Osteocyte (in vitro differentiated cells): ENCODE results near the gene CACNG8. TPM values are rescaled to one million over a fixed set of nuclear protein-coding genes. Genes with fewer than 3 reads are reported as not detected.

Experiments used
- DNase-seq: peaks from one replicate; pipeline ENCODE4 v3.0.0; 2021; ENCODE audit warnings: mixed read lengths; ENCODE audit not compliant: unreplicated experiment; ENCODE audit errors: extremely low spot score
- H3K27ac Mint-ChIP-seq: one replicate; pipeline ENCODE4 v1.8.0; 2021; ENCODE audit warnings: mild to moderate bottlenecking, mixed read lengths; ENCODE audit not compliant: unreplicated experiment
- H3K27me3 Mint-ChIP-seq: one replicate; pipeline ENCODE4 v1.8.0; 2021; ENCODE audit warnings: mixed read lengths; ENCODE audit not compliant: unreplicated experiment
- H3K36me3 Mint-ChIP-seq: one replicate; pipeline ENCODE4 v1.8.0; 2021; ENCODE audit warnings: mixed read lengths; ENCODE audit not compliant: unreplicated experiment
- H3K4me1 Mint-ChIP-seq: one replicate; pipeline ENCODE4 v1.8.0; 2021; ENCODE audit warnings: mixed read lengths; ENCODE audit not compliant: unreplicated experiment
- H3K4me3 Mint-ChIP-seq: one replicate; pipeline ENCODE4 v1.8.0; 2021; ENCODE audit warnings: mild to moderate bottlenecking, moderate library complexity, mixed read lengths; ENCODE audit not compliant: unreplicated experiment
- H3K9me3 Mint-ChIP-seq: one replicate; pipeline ENCODE4 v1.8.0; 2021; ENCODE audit warnings: mixed read lengths; ENCODE audit not compliant: unreplicated experiment
- total RNA-seq: library from RNA; stranded (reverse); gene quantifications from 2 replicates; pipeline ENCODE4 v1.2.1, GENCODE V29; 2021
- TF ChIP-seq, protein P1 (sequence below): fragments of 200-600 bp; sonication (generic); IDR thresholded peaks from 2 replicates; pipeline ENCODE4 v1.5.0; 2021; ENCODE audit warnings: antibody characterized with exemption, mild to moderate bottlenecking, moderate library complexity

The CACNG8 gene
- total RNA-seq, 1 donor from 2014 or later = not detected

DNA sequence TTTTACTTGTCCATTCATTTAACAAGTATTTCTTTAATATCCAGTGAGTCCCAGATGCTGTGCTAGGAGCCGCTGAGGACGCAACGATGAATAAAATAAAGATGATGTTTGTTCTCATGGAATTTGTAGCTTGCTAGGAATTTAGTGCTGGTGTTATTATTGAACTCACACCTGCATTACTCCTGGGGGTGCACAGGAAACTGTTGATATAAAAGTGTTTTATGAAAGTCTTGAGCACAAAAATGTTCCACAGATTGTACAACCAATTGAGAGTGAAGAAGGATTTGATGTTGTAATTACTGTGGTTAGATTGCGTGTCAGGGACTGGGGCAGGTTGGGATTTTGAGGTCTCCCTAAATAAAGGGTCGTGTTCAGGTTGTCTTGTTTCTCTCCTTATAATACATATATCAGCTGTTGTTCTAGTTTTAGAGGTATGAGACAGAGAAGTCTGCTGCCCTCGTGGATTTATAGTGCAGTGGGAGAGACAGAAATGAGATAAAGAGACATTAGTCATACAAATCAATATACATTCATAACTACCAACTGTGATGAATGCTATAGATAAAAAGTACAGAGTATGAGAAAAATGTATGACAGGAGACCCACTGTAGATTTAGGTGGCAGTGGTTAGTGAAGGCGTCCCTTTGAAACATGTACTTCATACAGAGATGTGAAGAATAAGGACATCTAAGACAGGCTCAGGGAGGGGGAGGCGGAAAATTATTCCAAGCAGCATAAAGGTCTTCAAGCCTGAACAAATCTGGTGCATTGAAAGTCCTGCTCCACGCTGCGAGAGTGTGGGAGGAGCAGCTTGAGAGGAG is 40.0 kb downstream of the CACNG8 start:
- no peaks in the 10 kb centered on the region for H3K27me3 Mint-ChIP-seq
- DNase-seq = no peak
- H3K9me3 Mint-ChIP-seq = no peaks in the 10 kb centered on the region
- no peak overlapping the region for H3K27ac Mint-ChIP-seq
- no peaks in the 10 kb centered on the region for H3K36me3 Mint-ChIP-seq
- H3K4me1 Mint-ChIP-seq = no peaks in the 10 kb centered on the region
- TF ChIP-seq, protein P1, sequence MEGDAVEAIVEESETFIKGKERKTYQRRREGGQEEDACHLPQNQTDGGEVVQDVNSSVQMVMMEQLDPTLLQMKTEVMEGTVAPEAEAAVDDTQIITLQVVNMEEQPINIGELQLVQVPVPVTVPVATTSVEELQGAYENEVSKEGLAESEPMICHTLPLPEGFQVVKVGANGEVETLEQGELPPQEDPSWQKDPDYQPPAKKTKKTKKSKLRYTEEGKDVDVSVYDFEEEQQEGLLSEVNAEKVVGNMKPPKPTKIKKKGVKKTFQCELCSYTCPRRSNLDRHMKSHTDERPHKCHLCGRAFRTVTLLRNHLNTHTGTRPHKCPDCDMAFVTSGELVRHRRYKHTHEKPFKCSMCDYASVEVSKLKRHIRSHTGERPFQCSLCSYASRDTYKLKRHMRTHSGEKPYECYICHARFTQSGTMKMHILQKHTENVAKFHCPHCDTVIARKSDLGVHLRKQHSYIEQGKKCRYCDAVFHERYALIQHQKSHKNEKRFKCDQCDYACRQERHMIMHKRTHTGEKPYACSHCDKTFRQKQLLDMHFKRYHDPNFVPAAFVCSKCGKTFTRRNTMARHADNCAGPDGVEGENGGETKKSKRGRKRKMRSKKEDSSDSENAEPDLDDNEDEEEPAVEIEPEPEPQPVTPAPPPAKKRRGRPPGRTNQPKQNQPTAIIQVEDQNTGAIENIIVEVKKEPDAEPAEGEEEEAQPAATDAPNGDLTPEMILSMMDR = no peak
- no peak overlapping the region for H3K4me3 Mint-ChIP-seq

DNA sequence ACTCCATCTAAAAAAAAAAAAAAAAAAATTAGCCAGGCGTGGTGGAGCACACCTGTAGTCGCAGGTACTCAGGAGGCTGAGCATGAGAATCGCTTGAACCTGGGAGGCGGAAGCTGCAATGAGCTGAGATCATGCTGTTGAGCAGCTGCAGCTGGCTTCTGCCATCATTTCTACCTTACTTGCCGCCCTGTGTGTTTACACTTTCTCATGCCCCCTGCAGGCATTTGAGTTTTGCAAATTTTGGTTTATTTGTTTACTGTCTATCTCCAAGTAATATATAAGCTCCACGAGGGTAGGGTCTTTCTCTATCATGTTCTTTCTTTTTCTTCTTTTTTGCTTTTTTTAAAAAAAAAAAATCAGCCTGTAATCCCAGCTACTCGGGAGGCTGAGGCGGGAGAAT is 46.7 kb downstream of the CACNG8 start:
- TF ChIP-seq, protein P1 = no peak
- Mint-ChIP-seq H3K36me3 (no peaks in the 10 kb centered on the region), H3K27ac (no peak overlapping the region), H3K9me3 (no peaks in the 10 kb centered on the region), H3K27me3 (no peaks in the 10 kb centered on the region), H3K4me1 (no peaks in the 10 kb centered on the region), H3K4me3 (no peak overlapping the region)
- no peak for DNase-seq

DNA sequence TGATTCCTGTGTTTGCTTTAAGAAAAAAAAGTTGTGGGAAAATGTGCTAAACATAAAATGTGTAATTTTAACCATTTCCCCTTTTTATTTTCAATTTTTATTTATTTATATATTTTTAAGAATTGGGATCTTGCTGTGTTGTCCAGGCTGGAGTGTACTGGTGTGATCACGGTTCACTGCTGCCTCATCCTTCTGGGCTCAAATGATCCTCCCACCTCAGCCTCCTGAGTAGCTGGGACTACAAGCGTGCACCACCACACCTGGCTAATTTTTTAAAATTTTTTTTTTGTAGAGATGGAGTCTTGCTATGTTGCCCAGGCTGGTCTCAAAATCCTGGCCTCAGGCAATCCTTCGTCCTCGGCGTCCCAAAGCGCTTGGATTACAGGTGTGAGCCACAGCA is 47.7 kb downstream of the CACNG8 start:
- Mint-ChIP-seq H3K36me3 (no peaks in the 10 kb centered on the region), H3K9me3 (no peaks in the 10 kb centered on the region), H3K4me3 (no peak overlapping the region), H3K27me3 (no peaks in the 10 kb centered on the region), H3K4me1 (no peaks in the 10 kb centered on the region), H3K27ac (no peak overlapping the region)
- no peak for DNase-seq
- TF ChIP-seq, protein P1 = no peak

GRCh38 chr19:54011507-54012211 is 48.9 kb downstream of the CACNG8 start:
- no peak overlapping the region for H3K4me3 Mint-ChIP-seq
- H3K27ac Mint-ChIP-seq = no peak overlapping the region
- no peak for DNase-seq
- TF ChIP-seq, protein P1 = no peak
- no peaks in the 10 kb centered on the region for H3K27me3 Mint-ChIP-seq
- no peaks in the 10 kb centered on the region for H3K4me1 Mint-ChIP-seq
- no peaks in the 10 kb centered on the region for H3K9me3 Mint-ChIP-seq
- H3K36me3 Mint-ChIP-seq = no peaks in the 10 kb centered on the region

GRCh38 chr19:54013866-54014265 is 51.1 kb downstream of the CACNG8 start:
- DNase-seq = no peak
- no peak overlapping the region for H3K27ac Mint-ChIP-seq
- H3K4me1 Mint-ChIP-seq = no peaks in the 10 kb centered on the region
- TF ChIP-seq, protein P1 = no peak
- no peaks in the 10 kb centered on the region for H3K9me3 Mint-ChIP-seq
- no peak overlapping the region for H3K4me3 Mint-ChIP-seq
- H3K27me3 Mint-ChIP-seq = no peaks in the 10 kb centered on the region
- no peaks in the 10 kb centered on the region for H3K36me3 Mint-ChIP-seq
